ENCODE data around the gene INPPL1.
"Not testable (repeated sequence)": the region's sequence is repeated elsewhere in the genome, so short reads cannot be mapped to it uniquely, and the experiment has no call there.

Gene INPPL1

DNA sequence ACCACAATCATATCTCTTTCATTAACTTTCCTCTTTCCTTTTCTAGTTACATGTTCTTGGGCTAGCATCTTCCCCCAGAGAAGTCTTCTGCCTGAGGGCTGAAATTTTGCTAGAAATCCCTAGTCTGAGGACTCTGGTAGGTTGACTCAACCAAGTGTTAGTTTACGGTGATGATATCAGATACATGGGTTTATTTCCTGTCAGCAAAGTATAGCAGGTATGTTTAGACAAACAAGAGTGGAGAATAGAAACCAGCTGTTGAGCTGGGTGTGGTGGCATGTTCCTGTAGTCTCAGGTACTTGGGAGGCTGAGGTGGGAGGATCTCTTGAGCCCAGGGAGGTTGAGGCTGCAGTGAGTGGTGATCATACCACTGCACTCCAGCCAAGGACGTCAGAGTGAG, 21.4 kb upstream of the INPPL1 start:
- in situ Hi-C loops (cut with HindIII; ENCODE audit: low sequenced_read_pairs) = no loop called here
- no peak for DNase-seq (ENCODE audit: low read depth, low spot score)
- TF ChIP-seq, protein P1, sequence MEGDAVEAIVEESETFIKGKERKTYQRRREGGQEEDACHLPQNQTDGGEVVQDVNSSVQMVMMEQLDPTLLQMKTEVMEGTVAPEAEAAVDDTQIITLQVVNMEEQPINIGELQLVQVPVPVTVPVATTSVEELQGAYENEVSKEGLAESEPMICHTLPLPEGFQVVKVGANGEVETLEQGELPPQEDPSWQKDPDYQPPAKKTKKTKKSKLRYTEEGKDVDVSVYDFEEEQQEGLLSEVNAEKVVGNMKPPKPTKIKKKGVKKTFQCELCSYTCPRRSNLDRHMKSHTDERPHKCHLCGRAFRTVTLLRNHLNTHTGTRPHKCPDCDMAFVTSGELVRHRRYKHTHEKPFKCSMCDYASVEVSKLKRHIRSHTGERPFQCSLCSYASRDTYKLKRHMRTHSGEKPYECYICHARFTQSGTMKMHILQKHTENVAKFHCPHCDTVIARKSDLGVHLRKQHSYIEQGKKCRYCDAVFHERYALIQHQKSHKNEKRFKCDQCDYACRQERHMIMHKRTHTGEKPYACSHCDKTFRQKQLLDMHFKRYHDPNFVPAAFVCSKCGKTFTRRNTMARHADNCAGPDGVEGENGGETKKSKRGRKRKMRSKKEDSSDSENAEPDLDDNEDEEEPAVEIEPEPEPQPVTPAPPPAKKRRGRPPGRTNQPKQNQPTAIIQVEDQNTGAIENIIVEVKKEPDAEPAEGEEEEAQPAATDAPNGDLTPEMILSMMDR (IDR thresholded peaks at IDR 0.05; ENCODE audit: low read depth, low read length) = no peak
- H3K4me3 ChIP-seq (ENCODE audit: low read depth, low read length) = no peak overlapping the region

DNA sequence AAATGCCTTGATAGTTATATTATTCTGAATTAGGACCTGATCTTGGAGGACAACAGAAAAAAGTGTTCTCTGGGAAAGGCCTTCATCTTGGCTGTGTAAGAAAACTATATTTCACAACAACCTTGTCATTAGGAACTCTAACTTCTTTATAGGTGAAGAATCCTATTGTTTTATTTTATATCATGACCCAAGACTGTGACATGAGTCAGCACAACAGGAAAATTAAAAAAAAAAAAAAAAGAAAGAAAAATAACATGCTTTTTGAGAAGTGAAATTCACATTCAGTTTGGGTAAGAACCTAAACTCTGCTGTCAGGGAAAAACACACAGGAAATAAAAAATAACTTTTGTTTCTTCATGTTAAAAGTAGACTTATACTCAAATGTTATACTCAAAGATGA, 19.7 kb upstream of the INPPL1 start:
- in situ Hi-C loops (cut with HindIII; ENCODE audit: low sequenced_read_pairs) = no loop called here

DNA sequence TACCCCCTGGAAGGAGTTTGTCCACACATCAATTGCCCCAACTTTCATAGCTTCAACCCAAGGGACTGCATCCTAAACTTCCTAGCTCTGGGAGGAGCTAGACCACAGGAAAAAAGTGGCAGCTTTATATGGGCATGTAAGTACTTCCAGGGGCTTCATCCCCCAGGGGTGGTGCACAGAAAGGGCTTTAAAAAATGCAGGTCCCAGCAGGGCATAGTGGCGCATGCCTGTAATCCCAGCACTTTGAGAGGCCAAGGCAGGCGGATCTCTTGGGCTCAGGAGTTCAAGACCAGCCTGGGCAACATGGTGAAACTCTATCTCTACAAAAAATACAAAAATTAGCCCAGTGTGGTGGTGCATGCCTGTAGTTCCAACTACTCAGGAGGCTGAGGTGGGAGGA, 17.8 kb upstream of the INPPL1 start:
- in situ Hi-C loops (cut with HindIII; ENCODE audit: low sequenced_read_pairs); H3K4me3 ChIP-seq (ENCODE audit: low read depth, low read length); DNase-seq (ENCODE audit: low read depth, low spot score): not testable (repeated sequence)

More for the DNA sequence above, 19.7 kb upstream of the INPPL1 start:
- H3K4me3 ChIP-seq (ENCODE audit: low read depth, low read length) = no peak overlapping the region
- TF ChIP-seq, protein P1 (IDR thresholded peaks at IDR 0.05; ENCODE audit: low read depth, low read length) = no peak
- no peak for DNase-seq (ENCODE audit: low read depth, low spot score)

DNA sequence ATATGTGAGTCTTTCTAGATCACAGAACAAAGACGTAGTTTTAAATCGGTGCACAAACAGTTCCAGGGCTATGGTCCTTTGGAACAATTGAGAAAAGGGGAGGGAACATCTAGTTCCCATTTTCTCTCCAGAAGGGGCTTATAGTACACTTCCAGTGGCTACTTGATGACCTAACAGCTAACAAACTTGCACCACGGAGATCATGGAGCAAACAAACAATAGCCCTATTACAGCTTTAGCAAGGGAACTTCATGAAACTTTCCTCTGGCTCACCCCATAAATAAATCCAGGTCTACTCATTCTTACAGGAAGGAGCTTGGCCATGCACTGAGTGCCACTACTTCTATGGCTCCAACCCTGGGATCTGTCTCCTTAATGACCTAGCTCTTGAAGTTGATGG, 16.3 kb upstream of the INPPL1 start:
- in situ Hi-C loops (cut with HindIII; ENCODE audit: low sequenced_read_pairs) = no loop called here
- TF ChIP-seq, protein P1 (IDR thresholded peaks at IDR 0.05; ENCODE audit: low read depth, low read length) = no peak
- no peak overlapping the region for H3K4me3 ChIP-seq (ENCODE audit: low read depth, low read length)
- DNase-seq (ENCODE audit: low read depth, low spot score) = no peak

DNA sequence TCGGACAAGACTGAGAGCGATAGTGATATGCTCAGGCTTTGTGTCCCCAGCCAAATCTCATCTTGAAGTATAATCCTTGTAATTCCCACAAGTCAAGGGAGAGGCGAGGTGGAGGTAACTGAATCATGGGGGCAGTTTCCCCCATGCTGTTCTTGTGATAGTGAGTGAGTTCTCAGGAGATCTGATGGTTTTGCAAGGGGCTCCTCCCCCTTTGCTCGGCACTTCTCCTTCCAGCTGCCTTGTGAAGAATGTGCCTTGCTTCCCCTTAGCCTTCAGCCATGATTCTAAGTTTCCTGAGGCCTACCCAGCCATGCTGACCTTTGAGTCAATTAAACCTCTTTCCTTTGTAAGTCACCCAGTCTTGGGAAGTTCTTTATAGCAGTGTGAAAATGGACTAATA, 15.5 kb upstream of the INPPL1 start:
- in situ Hi-C loops (cut with HindIII; ENCODE audit: low sequenced_read_pairs) = no loop called here

DNA sequence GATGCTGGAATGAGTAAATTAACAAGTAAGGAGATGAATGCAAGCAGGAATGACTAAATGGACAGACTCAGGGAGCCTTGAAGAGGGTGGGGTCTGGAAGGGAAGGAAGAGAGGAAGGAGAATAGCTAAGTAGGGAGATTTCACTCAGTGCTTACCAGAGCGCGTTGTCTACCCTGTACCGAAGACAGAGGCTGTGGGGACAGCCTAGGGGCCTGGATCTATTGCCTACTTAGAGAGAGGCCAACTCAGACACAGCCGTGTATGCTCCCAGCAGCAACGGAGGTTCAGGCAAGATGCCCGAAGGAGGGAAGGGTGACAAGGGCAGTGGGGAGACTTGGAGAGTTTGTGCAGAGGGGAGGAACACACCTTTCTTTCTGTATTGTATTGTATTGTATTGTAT, 7.9 kb upstream of the INPPL1 start, which contains the start of gene FOLR2:
FOLR2 (plus strand) TSS at position 157 of the 400 bp plus-strand sequence. CDS start 1,791 bp downstream, outside the sequence.
- no peak for DNase-seq (ENCODE audit: low read depth, low spot score)
- in situ Hi-C loops (cut with HindIII; ENCODE audit: low sequenced_read_pairs) = no loop called here
- no peak within 1 kb of the TSS for H3K4me3 ChIP-seq (ENCODE audit: low read depth, low read length)
- TF ChIP-seq, protein P1 (IDR thresholded peaks at IDR 0.05; ENCODE audit: low read depth, low read length) = no peak

More for the DNA sequence above, 15.5 kb upstream of the INPPL1 start:
- no peak overlapping the region for H3K4me3 ChIP-seq (ENCODE audit: low read depth, low read length)
- TF ChIP-seq, protein P1 (IDR thresholded peaks at IDR 0.05; ENCODE audit: low read depth, low read length) = no peak
- DNase-seq (ENCODE audit: low read depth, low spot score) = no peak

DNA sequence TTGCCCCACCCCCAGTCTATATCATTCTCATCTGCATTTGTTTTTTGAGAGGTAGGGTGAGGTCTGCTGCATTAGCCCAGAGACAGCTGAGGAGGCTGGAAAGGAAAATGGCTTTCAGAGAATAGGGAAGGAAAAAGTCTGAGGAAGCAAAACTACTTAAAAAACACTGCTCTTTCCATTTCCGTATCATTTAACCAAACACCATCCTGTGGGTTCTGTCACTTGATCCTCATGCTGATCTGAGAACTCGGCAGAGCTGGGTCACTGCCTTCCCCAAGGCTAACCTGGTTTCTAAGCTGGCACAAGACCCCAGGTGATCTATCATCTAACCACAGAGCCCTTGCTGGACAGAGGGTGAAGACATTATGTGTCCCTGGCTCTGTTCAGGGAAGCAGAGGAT, 6.7 kb upstream of the INPPL1 start:
- no peak overlapping the region for H3K4me3 ChIP-seq (ENCODE audit: low read depth, low read length)
- DNase-seq (ENCODE audit: low read depth, low spot score) = no peak
- in situ Hi-C loops (cut with HindIII; ENCODE audit: low sequenced_read_pairs) = no loop called here
- TF ChIP-seq, protein P1 (IDR thresholded peaks at IDR 0.05; ENCODE audit: low read depth, low read length) = no peak

All from astrocyte of the spinal cord (primary cell).